ENCODE data around the gene TMLHE.

GRCh38 chrX:155643240-155643639, 30.5 kb upstream of the TMLHE start:
- TF ChIP-seq YY1 (IDR thresholded peaks at IDR 0.05; ENCODE audit: insufficient read depth, insufficient read length): no peak
- no peak for TF ChIP-seq ZNF274 (IDR thresholded peaks at IDR 0.05; ENCODE audit: low read depth, low read length)
- no peak for TF ChIP-seq SUZ12 (IDR thresholded peaks at IDR 0.05; ENCODE audit: extremely low read depth, insufficient read depth, insufficient read length)

Data from NT2/D1 (cell line).